Measurements from ENCODE around the gene MTCH2. TPM values are rescaled to one million over a fixed set of nuclear protein-coding genes. Genes with fewer than 3 reads are reported as not detected.

MTCH2 gene
- polyA plus RNA-seq, 1 donor from 2014 or later, result 123 TPM

DNA sequence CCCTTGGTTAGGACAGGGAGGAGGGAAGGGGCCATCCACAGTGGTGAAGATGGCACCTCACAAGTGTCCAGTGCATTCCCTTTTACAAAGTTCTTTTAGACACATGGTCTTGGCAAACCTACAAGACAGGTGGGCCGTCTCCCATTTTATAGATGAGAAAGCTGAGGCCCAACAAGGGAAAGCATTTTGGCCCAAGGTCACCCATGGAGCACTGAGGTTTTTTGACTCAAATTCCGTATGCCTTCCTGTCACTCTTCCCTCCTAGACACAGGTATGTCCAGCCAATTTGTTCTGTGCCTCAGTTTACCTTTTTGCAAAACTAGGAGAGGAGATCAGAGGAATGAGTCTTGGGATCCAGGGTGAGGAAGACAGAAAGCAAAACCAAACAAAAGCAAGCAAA lies 49.4 kb downstream of the MTCH2 start:
- peak overlapping the region; percentile 80 for H3K9ac ChIP-seq (ENCODE audit: low read length)
- H3K27ac ChIP-seq (ENCODE audit: low read length), result no peak overlapping the region
- no peaks in the 10 kb centered on the region for H3K9me2 ChIP-seq (ENCODE audit: insufficient read depth, low read length)
- no peaks in the 10 kb centered on the region for H4K20me1 ChIP-seq (ENCODE audit: insufficient read depth)
- no peaks in the 10 kb centered on the region for H3K79me2 ChIP-seq (replicated peaks; ENCODE audit: insufficient read depth, low read length)
- H3K9me3 ChIP-seq (ENCODE audit: low read length), result no peaks in the 10 kb centered on the region
- H2AFZ ChIP-seq (ENCODE audit: low read depth, low read length), result no peak overlapping the region
- H3K27me3 ChIP-seq (ENCODE audit: insufficient read depth, low read depth, low read length), result no peaks in the 10 kb centered on the region
- TF ChIP-seq RAD21 (conservative IDR thresholded peaks at IDR 0.05), result no peak
- no peak for TF ChIP-seq POLR2AphosphoS5 (IDR thresholded peaks at IDR 0.05)
- no peak for TF ChIP-seq EP300 (conservative IDR thresholded peaks at IDR 0.05; ENCODE audit: poor library complexity, severe bottlenecking)
- TF ChIP-seq SMC3 (conservative IDR thresholded peaks at IDR 0.05; ENCODE audit: poor library complexity), result no peak
- TF ChIP-seq CTCF (IDR thresholded peaks at IDR 0.05; ENCODE audit: poor library complexity, severe bottlenecking), result no peak
- TF ChIP-seq, protein P1, sequence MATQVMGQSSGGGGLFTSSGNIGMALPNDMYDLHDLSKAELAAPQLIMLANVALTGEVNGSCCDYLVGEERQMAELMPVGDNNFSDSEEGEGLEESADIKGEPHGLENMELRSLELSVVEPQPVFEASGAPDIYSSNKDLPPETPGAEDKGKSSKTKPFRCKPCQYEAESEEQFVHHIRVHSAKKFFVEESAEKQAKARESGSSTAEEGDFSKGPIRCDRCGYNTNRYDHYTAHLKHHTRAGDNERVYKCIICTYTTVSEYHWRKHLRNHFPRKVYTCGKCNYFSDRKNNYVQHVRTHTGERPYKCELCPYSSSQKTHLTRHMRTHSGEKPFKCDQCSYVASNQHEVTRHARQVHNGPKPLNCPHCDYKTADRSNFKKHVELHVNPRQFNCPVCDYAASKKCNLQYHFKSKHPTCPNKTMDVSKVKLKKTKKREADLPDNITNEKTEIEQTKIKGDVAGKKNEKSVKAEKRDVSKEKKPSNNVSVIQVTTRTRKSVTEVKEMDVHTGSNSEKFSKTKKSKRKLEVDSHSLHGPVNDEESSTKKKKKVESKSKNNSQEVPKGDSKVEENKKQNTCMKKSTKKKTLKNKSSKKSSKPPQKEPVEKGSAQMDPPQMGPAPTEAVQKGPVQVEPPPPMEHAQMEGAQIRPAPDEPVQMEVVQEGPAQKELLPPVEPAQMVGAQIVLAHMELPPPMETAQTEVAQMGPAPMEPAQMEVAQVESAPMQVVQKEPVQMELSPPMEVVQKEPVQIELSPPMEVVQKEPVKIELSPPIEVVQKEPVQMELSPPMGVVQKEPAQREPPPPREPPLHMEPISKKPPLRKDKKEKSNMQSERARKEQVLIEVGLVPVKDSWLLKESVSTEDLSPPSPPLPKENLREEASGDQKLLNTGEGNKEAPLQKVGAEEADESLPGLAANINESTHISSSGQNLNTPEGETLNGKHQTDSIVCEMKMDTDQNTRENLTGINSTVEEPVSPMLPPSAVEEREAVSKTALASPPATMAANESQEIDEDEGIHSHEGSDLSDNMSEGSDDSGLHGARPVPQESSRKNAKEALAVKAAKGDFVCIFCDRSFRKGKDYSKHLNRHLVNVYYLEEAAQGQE (IDR thresholded peaks at IDR 0.05; ENCODE audit: borderline replicate concordance), result no peak
- TF ChIP-seq EZH2 (IDR thresholded peaks at IDR 0.05; ENCODE audit: borderline replicate concordance, insufficient read depth, low read length, poor library complexity, severe bottlenecking), result no peak
- TF ChIP-seq TAF1 (IDR thresholded peaks at IDR 0.05; ENCODE audit: low read depth), result no peak
- TF ChIP-seq MXI1 (conservative IDR thresholded peaks at IDR 0.05; ENCODE audit: poor library complexity, severe bottlenecking), result no peak
- no peaks in the 10 kb centered on the region for H3F3A ChIP-seq (ENCODE audit: insufficient read depth, low read length, poor library complexity, severe bottlenecking)
- peak overlapping the region; percentile 68 for H3K4me2 ChIP-seq (ENCODE audit: low read length)
- H3K4me3 ChIP-seq (ENCODE audit: low read length), result peak overlapping the region; percentile 77
- H3K36me3 ChIP-seq (ENCODE audit: insufficient read depth, low read length), result no peaks in the 10 kb centered on the region

- TF ChIP-seq SMC3 (conservative IDR thresholded peaks at IDR 0.05; ENCODE audit: poor library complexity) (no peak), CTCF (IDR thresholded peaks at IDR 0.05; ENCODE audit: poor library complexity, severe bottlenecking) (no peak), POLR2AphosphoS5 (IDR thresholded peaks at IDR 0.05) (no peak), EZH2 (IDR thresholded peaks at IDR 0.05; ENCODE audit: borderline replicate concordance, insufficient read depth, low read length, poor library complexity, severe bottlenecking) (no peak), TAF1 (IDR thresholded peaks at IDR 0.05; ENCODE audit: low read depth) (no peak), MXI1 (conservative IDR thresholded peaks at IDR 0.05; ENCODE audit: poor library complexity, severe bottlenecking) (no peak), EP300 (conservative IDR thresholded peaks at IDR 0.05; ENCODE audit: poor library complexity, severe bottlenecking) (no peak), RAD21 (conservative IDR thresholded peaks at IDR 0.05) (no peak)
- TF ChIP-seq, protein P1 (IDR thresholded peaks at IDR 0.05; ENCODE audit: borderline replicate concordance), result no peak
- H3K27ac ChIP-seq (ENCODE audit: low read length), result no peak overlapping the region
- H3K4me2 ChIP-seq (ENCODE audit: low read length), result no peak overlapping the region
- H3K79me2 ChIP-seq (replicated peaks; ENCODE audit: insufficient read depth, low read length), result no peaks in the 10 kb centered on the region
- no peaks in the 10 kb centered on the region for H3K27me3 ChIP-seq (ENCODE audit: insufficient read depth, low read depth, low read length)
- no peak overlapping the region for H3K9ac ChIP-seq (ENCODE audit: low read length)
- no peak overlapping the region for H2AFZ ChIP-seq (ENCODE audit: low read depth, low read length)
- H4K20me1 ChIP-seq (ENCODE audit: insufficient read depth), result no peaks in the 10 kb centered on the region
- no peak overlapping the region for H3K4me3 ChIP-seq (ENCODE audit: low read length)
- H3K9me3 ChIP-seq (ENCODE audit: low read length), result no peaks in the 10 kb centered on the region
- H3K36me3 ChIP-seq (ENCODE audit: insufficient read depth, low read length), result no peaks in the 10 kb centered on the region
- H3K9me2 ChIP-seq (ENCODE audit: insufficient read depth, low read length), result no peaks in the 10 kb centered on the region
- no peaks in the 10 kb centered on the region for H3F3A ChIP-seq (ENCODE audit: insufficient read depth, low read length, poor library complexity, severe bottlenecking)
Measured at GRCh38 chr11:47592251-47592650, 50.1 kb downstream of the MTCH2 start.
